Thyroid gland (tissue), 4 donors: ENCODE results near the gene ZIK1.

ENCODE experiments used
- CTCF ChIP-seq, 6 experiments: fragments of 200-600 bp in 3 of 6; fragments of 450-650 bp in 3 of 6; sonication (generic) in 3 of 6; IDR thresholded peaks; one replicate each; pipeline ENCODE4 v1.5.1; 2016 to 2019; ENCODE audit warnings: antibody characterized with exemption in 6 of 6, mild to moderate bottlenecking in 2 of 6, inconsistent platforms in 1 of 6, moderate library complexity in 1 of 6
- POLR2A ChIP-seq, 2 donors: fragments of 450-650 bp; IDR thresholded peaks; one replicate each; pipeline ENCODE4 v1.6.1; 2017; ENCODE audit warnings: antibody characterized with exemption in 2 of 2, mild to moderate bottlenecking in 2 of 2, moderate library complexity in 1 of 2

DNA sequence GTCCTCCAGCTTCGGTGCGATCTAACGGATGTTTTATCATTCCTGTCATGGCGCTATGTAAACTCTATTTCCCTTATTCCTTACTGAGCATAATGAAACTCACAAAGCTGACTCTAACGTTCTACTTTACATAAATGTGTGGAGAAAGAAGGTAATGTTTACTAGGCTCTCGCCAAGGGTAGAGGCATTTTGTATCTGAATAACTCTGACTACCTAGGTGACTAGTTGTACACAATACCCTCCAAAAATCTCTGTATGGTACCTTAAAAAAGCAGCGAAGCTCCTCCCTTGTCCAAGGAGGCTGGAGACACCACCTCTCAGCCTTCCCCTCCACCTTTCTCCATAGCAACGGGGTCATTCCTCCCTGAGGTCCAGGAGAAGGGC, 15.4 kb downstream of the ZIK1 start:
- TF ChIP-seq CTCF (IDR thresholded peaks at IDR 0.05) (no peak), POLR2A (IDR thresholded peaks at IDR 0.05) (no peak)
